Gastrocnemius medialis (tissue), 4 donors: ENCODE data around the gene ASCL1. TPM values are rescaled to one million over a fixed set of nuclear protein-coding genes. Genes with fewer than 3 reads are reported as not detected.

ENCODE experiments used
- ATAC-seq, 2 donors: fragments of 150-250 bp; one replicate each; pipeline ENCODE4 v1.9.1; 2016
- DNase-seq, 2 donors: peaks; one replicate each; pipeline ENCODE4 v3.0.0-alpha.2; 2019
- H3K27ac ChIP-seq, 4 donors: fragments of 200-600 bp; sonication (generic); 1 replicate in 1 of 4; 2 replicates in 3 of 4; pipeline ENCODE4 v1.5.1; 2016 to 2018; ENCODE audit warnings: mild to moderate bottlenecking in 2 of 4, moderate library complexity in 1 of 4
- H3K27me3 ChIP-seq, 3 donors: fragments of 200-600 bp; sonication (generic) in 2 of 3; 1 replicate in 1 of 3; 2 replicates in 2 of 3; pipeline versions ENCODE4 v1.5.1 to v1.6.0; 2016 to 2019; ENCODE audit warnings: mild to moderate bottlenecking in 1 of 3, moderate library complexity in 1 of 3
- H3K36me3 ChIP-seq, 2 donors: fragments of 200-600 bp; sonication (generic) in 1 of 2; one replicate each; pipeline ENCODE4 v1.5.1; 2017 to 2018
- H3K4me1 ChIP-seq, 2 donors: fragments of 200-600 bp; sonication (generic) in 1 of 2; one replicate each; pipeline ENCODE4 v1.5.1; 2016 to 2017; ENCODE audit warnings: mild to moderate bottlenecking in 2 of 2
- H3K4me3 ChIP-seq, 4 donors: fragments of 200-600 bp; sonication (generic) in 3 of 4; 1 replicate in 1 of 4; 2 replicates in 3 of 4; pipeline ENCODE4 v1.5.1; 2016 to 2019; ENCODE audit warnings: mild to moderate bottlenecking in 2 of 4
- H3K9me3 ChIP-seq, 3 donors: fragments of 200-600 bp; sonication (generic) in 2 of 3; 1 replicate in 1 of 3; 2 replicates in 2 of 3; pipeline ENCODE4 v1.5.1; 2016 to 2019
- CTCF ChIP-seq, 5 experiments: fragments of 450-650 bp in 3 of 5; fragments of 200-600 bp in 2 of 5; sonication (generic) in 2 of 5; IDR thresholded peaks in 4 of 5; conservative IDR thresholded peaks in 1 of 5; 1 replicate in 4 of 5; 2 replicates in 1 of 5; pipeline ENCODE4 v1.5.1; 2016 to 2019; ENCODE audit warnings: antibody characterized with exemption in 5 of 5, mild to moderate bottlenecking in 3 of 5, moderate library complexity in 3 of 5
- POLR2A ChIP-seq, 2 donors: fragments of 450-650 bp; IDR thresholded peaks; one replicate each; pipeline ENCODE4 v1.6.1; 2017; ENCODE audit warnings: antibody characterized with exemption in 2 of 2, mild to moderate bottlenecking in 2 of 2, moderate library complexity in 2 of 2
- in situ Hi-C, 4 donors: fragments of 200-750 bp; cut with MboI; loops; one replicate each; pipeline versions ENCODE4 v1.15.0 to v1.8.0; 2017; ENCODE audit warnings: low sequenced_read_pairs in 4 of 4
- intact Hi-C: fragments of 100-400 bp; cut with DNase I; formaldehyde crosslinking; loops from one replicate; pipeline ENCODE4 v1.15.1; 2023; ENCODE audit warnings: low total_unique reads
- total RNA-seq, 4 donors: library from RNA; depleted of rRNA; stranded (reverse); fragments of >200 nt; gene quantifications; one replicate each; pipeline versions ENCODE4 v1.1.0 to v1.2.3, GENCODE V29; 2016

The ASCL1 gene
- total RNA-seq, 4 donors from 2014 or later, result 0.20 TPM; not detected in 3

GRCh38 chr12:102954134-102954533, 3.3 kb upstream of the ASCL1 start:
- Histone ChIP-seq H3K27me3 (peaks cover 61 to 74% (median 67%) of the 10 kb centered on the region in 3 donors), H3K4me3 (no peak overlapping the region), H3K27ac (no peak overlapping the region), H3K4me1 (peaks cover 0 to 16% of the 10 kb centered on the region in 2 donors), H3K9me3 (no peaks in the 10 kb centered on the region), H3K36me3 (no peaks in the 10 kb centered on the region)
- ATAC-seq (no peak), DNase-seq (no peak)
- in situ Hi-C loops (no loop called here), intact Hi-C loops (no loop called here)
- no peak for TF ChIP-seq CTCF (IDR thresholded peaks at IDR 0.05 in 4 of 5, conservative IDR thresholded peaks at IDR 0.05 in 1 of 5)
- no peak for TF ChIP-seq POLR2A (IDR thresholded peaks at IDR 0.05)

GRCh38 chr12:102955926-102956737, 1.3 kb upstream of the ASCL1 start:
- Histone ChIP-seq H3K27ac (no peak overlapping the region), H3K36me3 (no peaks in the 10 kb centered on the region), H3K27me3 (peaks cover 69 to 78% (median 76%) of the 10 kb centered on the region in 3 donors), H3K4me1 (peaks cover 0 to 12% of the 10 kb centered on the region in 2 donors), H3K4me3 (no peak overlapping the region), H3K9me3 (no peaks in the 10 kb centered on the region)
- in situ Hi-C loops (no loop called here), intact Hi-C loops (no loop called here)
- TF ChIP-seq CTCF (IDR thresholded peaks at IDR 0.05 in 4 of 5, conservative IDR thresholded peaks at IDR 0.05 in 1 of 5) (no peak), POLR2A (IDR thresholded peaks at IDR 0.05) (no peak)
- no peak for DNase-seq
- no peak for ATAC-seq

- no peaks in the 10 kb centered on the region for H3K36me3 ChIP-seq
- H3K27ac ChIP-seq, result no peak overlapping the region
- H3K27me3 ChIP-seq, result peaks cover 71 to 80% (median 76%) of the 10 kb centered on the region in 3 donors
- H3K9me3 ChIP-seq, result no peaks in the 10 kb centered on the region
- DNase-seq (no peak), ATAC-seq (no peak)
- peaks cover 0 to 12% of the 10 kb centered on the region in 2 donors for H3K4me1 ChIP-seq
- intact Hi-C loops, result no loop called here
- TF ChIP-seq CTCF (IDR thresholded peaks at IDR 0.05 in 4 of 5, conservative IDR thresholded peaks at IDR 0.05 in 1 of 5), result no peak
- no peak for TF ChIP-seq POLR2A (IDR thresholded peaks at IDR 0.05)
- H3K4me3 ChIP-seq, result peak overlapping the region in 1 of 4 donors; percentile 44
- in situ Hi-C loops, result no loop called here
Measured at GRCh38 chr12:102956738-102957327, 641 bp upstream of the ASCL1 start.

- TF ChIP-seq CTCF (IDR thresholded peaks at IDR 0.05 in 4 of 5, conservative IDR thresholded peaks at IDR 0.05 in 1 of 5) (no peak), POLR2A (IDR thresholded peaks at IDR 0.05) (no peak)
- in situ Hi-C loops, result no loop called here
- Histone ChIP-seq H3K36me3 (no peaks in the 10 kb centered on the region), H3K4me3 (peak overlapping the region; percentile 25 to 46 (median 38)), H3K27ac (no peak overlapping the region), H3K9me3 (no peaks in the 10 kb centered on the region), H3K4me1 (peaks cover 0 to 12% of the 10 kb centered on the region in 2 donors), H3K27me3 (peaks cover 80 to 83% (median 82%) of the 10 kb centered on the region in 3 donors)
- ATAC-seq (no peak), DNase-seq (no peak)
- intact Hi-C loops, result no loop called here
Measured at GRCh38 chr12:102958073-102958829, 777 bp downstream of the ASCL1 start.
